HG03354 (cell line): ENCODE data around the gene TNIK.
"Not testable (repeated sequence)": the region's sequence is repeated elsewhere in the genome, so short reads cannot be mapped to it uniquely, and the experiment has no call there.

Source experiments
- ATAC-seq: cut with Tn5 transposase; IDR thresholded peaks from one replicate; pipeline ENCODE4 v1.9.1; 2021; ENCODE audit warnings: mild to moderate bottlenecking; ENCODE audit not compliant: unreplicated experiment, poor library complexity, severe bottlenecking

TNIK gene

GRCh38 chr3:171451915-171452314 is 8.3 kb downstream of the TNIK start:
- ATAC-seq = no peak

GRCh38 chr3:171447579-171447891 is 12.7 kb downstream of the TNIK start:
- ATAC-seq = not testable (repeated sequence)

GRCh38 chr3:171446801-171447578 is 13.2 kb downstream of the TNIK start:
- no peak for ATAC-seq

GRCh38 chr3:171446301-171446700 is 13.9 kb downstream of the TNIK start:
- ATAC-seq = no peak

GRCh38 chr3:171445620-171446204 is 14.5 kb downstream of the TNIK start:
- ATAC-seq = no peak

- no peak for ATAC-seq
These were observed 16.1 kb downstream of the TNIK start for GRCh38 chr3:171444001-171444690.

GRCh38 chr3:171443211-171443957 is 16.8 kb downstream of the TNIK start:
- no peak for ATAC-seq

- no peak for ATAC-seq
These were observed 18.0 kb downstream of the TNIK start for GRCh38 chr3:171442184-171442583.

GRCh38 chr3:171441381-171441780 is 18.8 kb downstream of the TNIK start:
- ATAC-seq = no peak

GRCh38 chr3:171439996-171440395 is 20.2 kb downstream of the TNIK start:
- no peak for ATAC-seq

GRCh38 chr3:171437115-171437756 is 23.0 kb downstream of the TNIK start:
- ATAC-seq = no peak

GRCh38 chr3:171436380-171436779 is 23.8 kb downstream of the TNIK start:
- ATAC-seq = no peak

GRCh38 chr3:171435757-171436156 is 24.4 kb downstream of the TNIK start:
- no peak for ATAC-seq

- no peak for ATAC-seq
These were observed 25.1 kb downstream of the TNIK start for GRCh38 chr3:171435143-171435542.

- no peak for ATAC-seq
These were observed 27.7 kb downstream of the TNIK start for GRCh38 chr3:171432548-171432947.

- ATAC-seq = no peak
These were observed 28.7 kb downstream of the TNIK start for GRCh38 chr3:171431550-171431949.

GRCh38 chr3:171430530-171430929 is 29.7 kb downstream of the TNIK start:
- no peak for ATAC-seq

- no peak for ATAC-seq
These were observed 30.6 kb downstream of the TNIK start for GRCh38 chr3:171429635-171430034.

GRCh38 chr3:171428892-171429291 is 31.3 kb downstream of the TNIK start:
- ATAC-seq = no peak

- no peak for ATAC-seq
These were observed 31.9 kb downstream of the TNIK start for GRCh38 chr3:171428321-171428787.
